HUES48 (cell line): ENCODE measurements around the gene LTA4H.

Experiments used
- H3K27ac ChIP-seq: one replicate; pipeline ENCODE4 v1.7.0; 2013; ENCODE audit warnings: low read depth, low read length, inconsistent platforms
- H3K27me3 ChIP-seq: 2 replicates; pipeline ENCODE4 v1.6.1; 2013; ENCODE audit warnings: mild to moderate bottlenecking, low read length; ENCODE audit not compliant: control insufficient read depth, insufficient read depth
- H3K36me3 ChIP-seq: 2 replicates; pipeline ENCODE4 v1.6.1; 2013; ENCODE audit warnings: low read length; ENCODE audit not compliant: control insufficient read depth, insufficient read depth
- H3K4me1 ChIP-seq: 2 replicates; pipeline ENCODE4 v1.6.1; 2013; ENCODE audit warnings: mild to moderate bottlenecking, low read length; ENCODE audit not compliant: control insufficient read depth, insufficient read depth
- H3K4me3 ChIP-seq: 2 replicates; pipeline ENCODE4 v1.5.1; 2013; ENCODE audit warnings: mild to moderate bottlenecking, low read depth, low read length
- H3K9ac ChIP-seq: 2 replicates; pipeline ENCODE4 v1.6.1; 2013; ENCODE audit warnings: mild to moderate bottlenecking, low read depth, low read length, moderate library complexity
- H3K9me3 ChIP-seq: 2 replicates; pipeline ENCODE4 v1.6.1; 2013; ENCODE audit warnings: low read length; ENCODE audit not compliant: control insufficient read depth, insufficient read depth

Gene LTA4H

GRCh38 chr12:96056646-96057455 is 21.5 kb upstream of the LTA4H start:
- H3K4me3 ChIP-seq, result no peak overlapping the region
- no peak overlapping the region for H3K27ac ChIP-seq
- no peak overlapping the region for H3K9ac ChIP-seq
- H3K27me3 ChIP-seq, result no peaks in the 10 kb centered on the region
- no peaks in the 10 kb centered on the region for H3K9me3 ChIP-seq
- no peaks in the 10 kb centered on the region for H3K36me3 ChIP-seq
- no peaks in the 10 kb centered on the region for H3K4me1 ChIP-seq

GRCh38 chr12:96054244-96054610 is 18.8 kb upstream of the LTA4H start:
- Histone ChIP-seq H3K27me3 (no peaks in the 10 kb centered on the region), H3K4me3 (no peak overlapping the region), H3K4me1 (no peaks in the 10 kb centered on the region), H3K36me3 (no peaks in the 10 kb centered on the region), H3K27ac (no peak overlapping the region), H3K9me3 (no peaks in the 10 kb centered on the region), H3K9ac (no peak overlapping the region)

- H3K4me3 ChIP-seq, result no peak overlapping the region
- H3K9me3 ChIP-seq, result no peaks in the 10 kb centered on the region
- H3K27ac ChIP-seq, result no peak overlapping the region
- H3K36me3 ChIP-seq, result no peaks in the 10 kb centered on the region
- no peaks in the 10 kb centered on the region for H3K4me1 ChIP-seq
- H3K27me3 ChIP-seq, result no peaks in the 10 kb centered on the region
- no peak overlapping the region for H3K9ac ChIP-seq
Observed at GRCh38 chr12:96053476-96054243, 18.3 kb upstream of the LTA4H start.

GRCh38 chr12:96051756-96052485 is 16.5 kb upstream of the LTA4H start:
- H3K9me3 ChIP-seq, result no peaks in the 10 kb centered on the region

GRCh38 chr12:96050139-96050538 is 14.8 kb upstream of the LTA4H start:
- H3K27ac ChIP-seq, result no peak overlapping the region
- no peaks in the 10 kb centered on the region for H3K36me3 ChIP-seq
- H3K9me3 ChIP-seq, result no peaks in the 10 kb centered on the region
- H3K4me1 ChIP-seq, result no peaks in the 10 kb centered on the region
- no peak overlapping the region for H3K9ac ChIP-seq
- H3K4me3 ChIP-seq, result no peak overlapping the region
- H3K27me3 ChIP-seq, result no peaks in the 10 kb centered on the region

More at GRCh38 chr12:96051756-96052485, 16.5 kb upstream of the LTA4H start:
- H3K9ac ChIP-seq, result no peak overlapping the region
- H3K4me3 ChIP-seq, result no peak overlapping the region
- no peaks in the 10 kb centered on the region for H3K27me3 ChIP-seq
- no peaks in the 10 kb centered on the region for H3K4me1 ChIP-seq
- H3K36me3 ChIP-seq, result no peaks in the 10 kb centered on the region
- H3K27ac ChIP-seq, result no peak overlapping the region

GRCh38 chr12:96049101-96049500 is 13.7 kb upstream of the LTA4H start:
- Histone ChIP-seq H3K9me3 (no peaks in the 10 kb centered on the region), H3K27me3 (no peaks in the 10 kb centered on the region), H3K36me3 (no peaks in the 10 kb centered on the region), H3K4me1 (no peaks in the 10 kb centered on the region), H3K9ac (no peak overlapping the region), H3K27ac (no peak overlapping the region), H3K4me3 (no peak overlapping the region)

- H3K4me3 ChIP-seq, result no peak overlapping the region
- H3K4me1 ChIP-seq, result no peaks in the 10 kb centered on the region
- no peak overlapping the region for H3K27ac ChIP-seq
- no peaks in the 10 kb centered on the region for H3K27me3 ChIP-seq
- H3K9ac ChIP-seq, result no peak overlapping the region
- no peaks in the 10 kb centered on the region for H3K9me3 ChIP-seq
- H3K36me3 ChIP-seq, result no peaks in the 10 kb centered on the region
Observed at GRCh38 chr12:96048393-96048969, 13.1 kb upstream of the LTA4H start.

- Histone ChIP-seq H3K9ac (no peak overlapping the region), H3K27ac (no peak overlapping the region), H3K36me3 (no peaks in the 10 kb centered on the region), H3K4me3 (no peak overlapping the region), H3K27me3 (no peaks in the 10 kb centered on the region), H3K9me3 (no peaks in the 10 kb centered on the region), H3K4me1 (no peaks in the 10 kb centered on the region)
Observed at GRCh38 chr12:96047229-96048211, 12.1 kb upstream of the LTA4H start.

- Histone ChIP-seq H3K9ac (no peak overlapping the region), H3K27me3 (no peaks in the 10 kb centered on the region), H3K4me3 (no peak overlapping the region), H3K27ac (no peak overlapping the region), H3K4me1 (no peaks in the 10 kb centered on the region), H3K36me3 (no peaks in the 10 kb centered on the region), H3K9me3 (no peaks in the 10 kb centered on the region)
Observed at GRCh38 chr12:96046543-96047228, 11.3 kb upstream of the LTA4H start.
